Astrocyte (in vitro differentiated cells and primary cell): ENCODE results near the gene STK17A. TPM values are rescaled to one million over a fixed set of nuclear protein-coding genes. Genes with fewer than 3 reads are reported as not detected.

Experiments
- DNase-seq: peaks from one replicate; pipeline ENCODE4 v3.0.0-alpha.2; 2010; ENCODE audit warnings: low read depth
- FAIRE-seq: peaks from 2 replicates; lab custom pipeline; 2011; peaks lifted over from hg19 to GRCh38; lab: Jason Lieb, UNC
- H2AFZ ChIP-seq: 2 replicates; pipeline ENCODE4 v1.6.0; 2012; ENCODE audit warnings: low read depth, low read length, inconsistent platforms
- H3K27ac ChIP-seq: 2 replicates; pipeline ENCODE4 v1.5.1; 2011; ENCODE audit warnings: low read depth, low read length, inconsistent platforms
- H3K27me3 ChIP-seq: 2 replicates; pipeline ENCODE4 v1.6.0; 2011; ENCODE audit warnings: low read length, inconsistent platforms; ENCODE audit not compliant: insufficient read depth
- H3K36me3 ChIP-seq: 2 replicates; pipeline ENCODE4 v1.5.1; 2011; ENCODE audit warnings: low read length, inconsistent platforms; ENCODE audit not compliant: insufficient read depth
- H3K4me1 ChIP-seq: 2 replicates; pipeline ENCODE4 v1.5.1; 2011; ENCODE audit warnings: low read length, inconsistent platforms; ENCODE audit not compliant: insufficient read depth
- H3K4me2 ChIP-seq: 2 replicates; pipeline ENCODE4 v1.6.0; 2012; ENCODE audit warnings: low read length, inconsistent platforms
- H3K4me3 ChIP-seq: 2 replicates; pipeline ENCODE4 v1.5.1; 2011; ENCODE audit warnings: low read depth, mild to moderate bottlenecking, low read length, inconsistent platforms; ENCODE audit not compliant: insufficient read depth
- H3K79me2 ChIP-seq: 2 replicates; pipeline ENCODE4 v1.6.0; 2012; ENCODE audit warnings: mild to moderate bottlenecking, low read length, inconsistent platforms; ENCODE audit not compliant: insufficient read depth
- H3K9ac ChIP-seq: 2 replicates; pipeline ENCODE4 v1.6.0; 2012; ENCODE audit warnings: mild to moderate bottlenecking, low read length, inconsistent platforms
- H3K9me3 ChIP-seq: 2 replicates; pipeline ENCODE4 v1.5.1; 2012; ENCODE audit warnings: low read depth, mild to moderate bottlenecking, low read length, inconsistent platforms; ENCODE audit not compliant: insufficient read depth
- H4K20me1 ChIP-seq: 2 replicates; pipeline ENCODE4 v1.6.0; 2012; ENCODE audit warnings: low read length, inconsistent platforms; ENCODE audit not compliant: insufficient read depth
- H3K27ac Mint-ChIP-seq: one replicate; pipeline ENCODE4 v1.8.0; 2021; ENCODE audit warnings: mild to moderate bottlenecking, mixed read lengths; ENCODE audit not compliant: unreplicated experiment
- H3K27me3 Mint-ChIP-seq: one replicate; pipeline ENCODE4 v1.8.0; 2021; ENCODE audit warnings: low read depth, mixed read lengths; ENCODE audit not compliant: unreplicated experiment
- H3K36me3 Mint-ChIP-seq: one replicate; pipeline ENCODE4 v1.8.0; 2021; ENCODE audit warnings: low read depth, mixed read lengths; ENCODE audit not compliant: unreplicated experiment
- H3K4me1 Mint-ChIP-seq: one replicate; pipeline ENCODE4 v1.8.0; 2021; ENCODE audit warnings: low read depth, mixed read lengths; ENCODE audit not compliant: unreplicated experiment
- H3K4me3 Mint-ChIP-seq: one replicate; pipeline ENCODE4 v1.8.0; 2021; ENCODE audit warnings: mild to moderate bottlenecking, moderate library complexity, mixed read lengths; ENCODE audit not compliant: unreplicated experiment
- H3K9me3 Mint-ChIP-seq: one replicate; pipeline ENCODE4 v1.8.0; 2021; ENCODE audit warnings: mild to moderate bottlenecking, mixed read lengths; ENCODE audit not compliant: unreplicated experiment
- EZH2 ChIP-seq: IDR thresholded peaks from 2 replicates; pipeline ENCODE4 v1.6.1; 2012; ENCODE audit warnings: mild to moderate bottlenecking, low read length, inconsistent platforms; ENCODE audit not compliant: insufficient read depth
- total RNA-seq: library from RNA; stranded (reverse); gene quantifications from 2 replicates; pipeline ENCODE4 v1.2.1, GENCODE V29; 2021
- TF ChIP-seq, protein P1 (sequence below): IDR thresholded peaks from 2 replicates; pipeline ENCODE4 v1.5.1; 2011; ENCODE audit warnings: low read depth, mild to moderate bottlenecking, inconsistent platforms, low read length, moderate library complexity; ENCODE audit not compliant: insufficient read depth

Gene STK17A
- total RNA-seq, 1 donor from 2014 or later: 38.4 TPM

DNA sequence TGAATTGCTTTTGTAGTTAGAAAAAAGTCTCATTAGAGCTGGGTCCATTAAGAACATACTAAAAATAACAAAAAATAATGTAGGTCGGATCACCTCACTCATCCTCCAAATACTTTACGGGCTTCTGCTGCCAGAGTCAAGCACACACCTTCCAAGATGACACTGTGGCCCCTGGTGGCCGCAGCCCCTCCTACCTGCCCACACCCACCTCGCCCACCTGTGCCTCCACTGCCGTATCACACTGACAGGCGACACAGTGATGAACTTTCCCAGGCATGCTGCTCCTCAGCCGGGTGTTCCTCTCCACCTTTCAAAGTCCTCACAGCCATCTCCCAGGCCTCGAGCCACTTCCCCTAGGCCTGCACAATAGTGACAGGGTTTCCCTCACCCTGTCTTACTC, 60.9 kb downstream of the STK17A start:
- DNase-seq: no peak
- peaks cover 16% of the 10 kb centered on the region for H3K36me3 Mint-ChIP-seq
- H3K27ac Mint-ChIP-seq: no peak overlapping the region
- no peak overlapping the region for H3K9ac ChIP-seq
- H3K4me1 Mint-ChIP-seq: peaks cover 33% of the 10 kb centered on the region
- no peak overlapping the region for H3K4me3 ChIP-seq
- H4K20me1 ChIP-seq: no peaks in the 10 kb centered on the region
- FAIRE-seq: no peak
- no peak for TF ChIP-seq EZH2
- TF ChIP-seq, protein P1, sequence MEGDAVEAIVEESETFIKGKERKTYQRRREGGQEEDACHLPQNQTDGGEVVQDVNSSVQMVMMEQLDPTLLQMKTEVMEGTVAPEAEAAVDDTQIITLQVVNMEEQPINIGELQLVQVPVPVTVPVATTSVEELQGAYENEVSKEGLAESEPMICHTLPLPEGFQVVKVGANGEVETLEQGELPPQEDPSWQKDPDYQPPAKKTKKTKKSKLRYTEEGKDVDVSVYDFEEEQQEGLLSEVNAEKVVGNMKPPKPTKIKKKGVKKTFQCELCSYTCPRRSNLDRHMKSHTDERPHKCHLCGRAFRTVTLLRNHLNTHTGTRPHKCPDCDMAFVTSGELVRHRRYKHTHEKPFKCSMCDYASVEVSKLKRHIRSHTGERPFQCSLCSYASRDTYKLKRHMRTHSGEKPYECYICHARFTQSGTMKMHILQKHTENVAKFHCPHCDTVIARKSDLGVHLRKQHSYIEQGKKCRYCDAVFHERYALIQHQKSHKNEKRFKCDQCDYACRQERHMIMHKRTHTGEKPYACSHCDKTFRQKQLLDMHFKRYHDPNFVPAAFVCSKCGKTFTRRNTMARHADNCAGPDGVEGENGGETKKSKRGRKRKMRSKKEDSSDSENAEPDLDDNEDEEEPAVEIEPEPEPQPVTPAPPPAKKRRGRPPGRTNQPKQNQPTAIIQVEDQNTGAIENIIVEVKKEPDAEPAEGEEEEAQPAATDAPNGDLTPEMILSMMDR: no peak
- no peaks in the 10 kb centered on the region for H3K27me3 ChIP-seq
- no peaks in the 10 kb centered on the region for H3K9me3 ChIP-seq
- no peak overlapping the region for H3K4me3 Mint-ChIP-seq
- no peak overlapping the region for H2AFZ ChIP-seq
- H3K27me3 Mint-ChIP-seq: no peaks in the 10 kb centered on the region
- H3K9me3 Mint-ChIP-seq: no peaks in the 10 kb centered on the region
- H3K4me2 ChIP-seq: no peak overlapping the region
- H3K36me3 ChIP-seq: peaks cover 5% of the 10 kb centered on the region
- peaks cover 34% of the 10 kb centered on the region for H3K79me2 ChIP-seq
- peaks cover 53% of the 10 kb centered on the region for H3K4me1 ChIP-seq
- no peak overlapping the region for H3K27ac ChIP-seq

DNA sequence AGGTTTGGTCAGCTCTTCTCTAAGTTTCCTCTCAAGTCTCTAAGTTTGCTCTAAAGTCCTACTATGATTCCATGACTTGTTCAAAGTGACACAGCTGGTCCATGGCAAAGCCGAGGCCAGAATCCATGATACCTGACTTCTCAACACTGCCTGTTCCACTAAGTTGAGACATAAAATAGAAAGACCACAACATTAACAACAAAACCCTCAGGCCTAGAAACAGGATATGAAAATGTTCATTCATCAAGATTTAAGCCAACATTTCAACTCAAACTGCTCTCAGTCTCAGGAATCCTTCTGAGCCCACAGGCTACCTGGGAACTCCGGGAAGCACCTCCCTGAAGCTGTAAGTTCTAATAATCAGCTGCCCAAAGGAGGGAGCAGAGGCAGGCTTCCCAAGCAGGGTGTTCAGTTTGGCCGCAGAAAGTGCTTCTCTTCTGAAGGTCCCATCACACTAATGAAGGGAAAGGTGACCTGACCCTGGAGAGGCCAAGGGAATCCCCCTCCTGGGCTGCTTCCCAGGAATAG, 62.9 kb downstream of the STK17A start:
- H4K20me1 ChIP-seq: no peaks in the 10 kb centered on the region
- no peak for FAIRE-seq
- no peak overlapping the region for H3K4me3 ChIP-seq
- TF ChIP-seq, protein P1: no peak
- TF ChIP-seq EZH2: no peak
- H3K9me3 ChIP-seq: no peaks in the 10 kb centered on the region
- H3K36me3 ChIP-seq: peaks cover 5% of the 10 kb centered on the region
- H3K79me2 ChIP-seq: peaks cover 32% of the 10 kb centered on the region
- peak overlapping the region; percentile 34 for H3K4me3 Mint-ChIP-seq
- H3K27me3 ChIP-seq: no peaks in the 10 kb centered on the region
- peak overlapping the region; percentile 99 for H3K27ac ChIP-seq
- H3K4me2 ChIP-seq: peak overlapping the region; percentile 72
- H3K27ac Mint-ChIP-seq: no peak overlapping the region
- peaks cover 50% of the 10 kb centered on the region for H3K4me1 Mint-ChIP-seq
- peak overlapping the region; percentile 86 for H3K9ac ChIP-seq
- H3K4me1 ChIP-seq: peaks cover 55% of the 10 kb centered on the region
- DNase-seq: no peak
- H3K27me3 Mint-ChIP-seq: no peaks in the 10 kb centered on the region
- H3K9me3 Mint-ChIP-seq: no peaks in the 10 kb centered on the region
- H3K36me3 Mint-ChIP-seq: peaks cover 11% of the 10 kb centered on the region
- no peak overlapping the region for H2AFZ ChIP-seq

DNA sequence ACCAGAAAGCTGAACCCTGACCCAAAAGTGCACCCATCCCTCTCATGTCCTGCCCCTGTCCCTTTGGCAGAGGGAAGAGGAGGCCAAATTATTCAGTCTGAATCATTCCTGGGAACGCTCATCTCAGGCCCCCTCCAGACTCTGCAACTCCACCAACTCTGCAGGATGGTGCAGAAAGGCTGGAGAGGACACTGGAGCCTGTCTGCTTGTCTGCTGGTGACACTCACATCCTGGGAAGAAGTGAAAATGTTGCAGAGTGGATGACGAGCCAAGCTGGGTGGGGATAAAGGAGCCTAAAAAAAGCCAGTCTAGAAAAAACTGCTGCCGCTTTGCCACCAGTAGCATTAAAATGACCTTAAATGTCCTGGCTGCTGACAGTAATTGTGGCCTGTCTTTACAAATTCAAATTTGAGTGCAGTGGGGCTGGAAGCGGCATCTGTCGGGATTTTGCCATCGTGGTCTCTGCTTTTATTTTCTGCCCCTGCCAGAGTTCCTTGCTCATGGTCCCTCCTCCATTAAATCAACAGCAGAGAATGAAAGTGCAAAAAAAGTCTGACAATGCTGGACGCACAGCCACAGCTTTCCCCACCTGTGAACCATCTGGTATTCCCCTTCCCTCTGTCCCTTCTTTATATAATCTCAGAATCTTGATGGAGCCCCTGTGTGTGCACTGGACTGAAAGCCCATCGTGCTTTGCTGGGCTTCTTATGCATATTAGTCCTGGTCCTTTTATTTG, 63.9 kb downstream of the STK17A start:
- Histone ChIP-seq H4K20me1 (no peaks in the 10 kb centered on the region), H3K4me1 (peaks cover 64% of the 10 kb centered on the region), H3K9ac (peak overlapping the region; percentile 86), H3K27me3 (no peaks in the 10 kb centered on the region), H3K9me3 (no peaks in the 10 kb centered on the region), H3K36me3 (peaks cover 3% of the 10 kb centered on the region), H3K4me2 (peak overlapping the region; percentile 72), H3K27ac (peak overlapping the region; percentile 99), H3K4me3 (peak overlapping the region; percentile 35), H2AFZ (no peak overlapping the region), H3K79me2 (peaks cover 24% of the 10 kb centered on the region)
- Mint-ChIP-seq H3K9me3 (no peaks in the 10 kb centered on the region), H3K27me3 (no peaks in the 10 kb centered on the region), H3K27ac (peak overlapping the region; percentile 96), H3K36me3 (peaks cover 9% of the 10 kb centered on the region), H3K4me3 (peak overlapping the region; percentile 72), H3K4me1 (peaks cover 55% of the 10 kb centered on the region)
- TF ChIP-seq, protein P1: no peak
- no peak for TF ChIP-seq EZH2
- DNase-seq: peak; percentile 59
- FAIRE-seq: peak; percentile 9
